Measurements from ENCODE around the gene NPFF. TPM values are rescaled to one million over a fixed set of nuclear protein-coding genes. Genes with fewer than 3 reads are reported as not detected.

NPFF gene
- total and polyA plus RNA-seq, 4 donors: not detected

GRCh38 chr12:53474819-53475218, 32.5 kb downstream of the NPFF start (continued):
- no peak for TF ChIP-seq REST (IDR thresholded peaks at IDR 0.05)
- no peak for TF ChIP-seq SP1 (IDR thresholded peaks at IDR 0.05)
- TF ChIP-seq TAF1 (conservative IDR thresholded peaks at IDR 0.05): no peak

DNA sequence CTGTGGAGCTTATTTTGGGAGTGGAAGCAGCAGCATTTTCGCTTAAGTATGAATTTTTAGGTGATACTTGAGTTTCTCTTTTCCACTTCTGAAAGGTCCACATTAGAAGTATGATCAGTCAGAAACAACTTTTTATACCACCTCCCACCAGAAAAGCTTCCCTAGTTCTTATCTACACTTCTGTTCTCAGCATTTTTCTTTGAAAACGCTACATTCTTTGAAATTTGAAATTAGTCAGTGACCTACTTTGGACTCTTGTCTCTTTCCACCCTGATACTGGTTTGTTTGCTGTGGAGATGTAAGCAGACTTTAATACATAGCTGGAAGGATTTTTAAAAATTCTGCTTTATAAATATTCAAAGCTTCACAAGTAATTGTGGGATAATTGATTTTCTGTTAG, 33.2 kb downstream of the NPFF start:
- no peak for TF ChIP-seq NR2F2 (IDR thresholded peaks at IDR 0.05)
- no peak for TF ChIP-seq FOXA1 (IDR thresholded peaks at IDR 0.05)
- TF ChIP-seq GABPA (IDR thresholded peaks at IDR 0.05 in 1 of 2, conservative IDR thresholded peaks at IDR 0.05 in 1 of 2): no peak
- TF ChIP-seq MAX (IDR thresholded peaks at IDR 0.05): no peak
- no peak for TF ChIP-seq EGR1 (IDR thresholded peaks at IDR 0.05; ENCODE audit: low read depth in 2 of 2)
- TF ChIP-seq ATF3 (IDR thresholded peaks at IDR 0.05): no peak
- TF ChIP-seq CTCF (IDR thresholded peaks at IDR 0.05; ENCODE audit: low read depth, low read length, missing input control): no peak
- no peak for TF ChIP-seq RXRA (IDR thresholded peaks at IDR 0.05)
- no peak for TF ChIP-seq HNF4G (IDR thresholded peaks at IDR 0.05)
- no peak for TF ChIP-seq TAF1 (conservative IDR thresholded peaks at IDR 0.05)
- no peak for TF ChIP-seq FOXA2 (IDR thresholded peaks at IDR 0.05)
- TF ChIP-seq RAD21 (IDR thresholded peaks at IDR 0.05): no peak
- DNase-seq (ENCODE audit: low spot score): no peak
- 75% methylated on average over 2 of the region's 2 CpGs for WGBS
- no peak overlapping the region for H3K27ac ChIP-seq (ENCODE audit: low read depth in 1 of 2, low read length in 2 of 2)
- no peaks in the 10 kb centered on the region for H3K27me3 ChIP-seq (ENCODE audit: control insufficient read depth in 4 of 4, insufficient read depth in 4 of 4, low read length in 3 of 4)
- peaks cover 0 to 2% (median 0%) of the 10 kb centered on the region in 4 donors for H3K4me1 ChIP-seq (ENCODE audit: control insufficient read depth in 4 of 4, insufficient read depth in 4 of 4, low read length in 3 of 4)
- no peak overlapping the region for H3K4me3 ChIP-seq (ENCODE audit: low read depth in 1 of 3, low read length in 3 of 3)
- H3K9ac ChIP-seq (ENCODE audit: low read depth in 1 of 2, low read length in 2 of 2): no peak overlapping the region
- H3K36me3 ChIP-seq (ENCODE audit: control insufficient read depth in 4 of 4, insufficient read depth in 3 of 4, low read depth in 1 of 4, low read length in 3 of 4): peaks cover 12 to 91% (median 78%) of the 10 kb centered on the region in 4 donors
- H3K9me3 ChIP-seq (ENCODE audit: control insufficient read depth in 4 of 4, low read length in 3 of 4): no peaks in the 10 kb centered on the region

GRCh38 chr12:53472056-53472582, 35.2 kb downstream of the NPFF start:
- Histone ChIP-seq H3K9ac (ENCODE audit: low read depth in 1 of 2, low read length in 2 of 2) (no peak overlapping the region), H3K9me3 (ENCODE audit: control insufficient read depth in 4 of 4, low read length in 3 of 4) (no peaks in the 10 kb centered on the region), H3K4me1 (ENCODE audit: control insufficient read depth in 4 of 4, insufficient read depth in 4 of 4, low read length in 3 of 4) (peaks cover 0 to 2% (median 0%) of the 10 kb centered on the region in 4 donors), H3K36me3 (ENCODE audit: control insufficient read depth in 4 of 4, insufficient read depth in 3 of 4, low read depth in 1 of 4, low read length in 3 of 4) (peaks cover 24 to 97% (median 89%) of the 10 kb centered on the region in 4 donors), H3K27ac (ENCODE audit: low read depth in 1 of 2, low read length in 2 of 2) (no peak overlapping the region), H3K4me3 (ENCODE audit: low read depth in 1 of 3, low read length in 3 of 3) (no peak overlapping the region), H3K27me3 (ENCODE audit: control insufficient read depth in 4 of 4, insufficient read depth in 4 of 4, low read length in 3 of 4) (no peaks in the 10 kb centered on the region)
- no peak for DNase-seq (ENCODE audit: low spot score)
- 88% methylated on average over 1 of the region's 1 CpG for WGBS
- TF ChIP-seq SP1 (IDR thresholded peaks at IDR 0.05): no peak
- TF ChIP-seq FOXA2 (IDR thresholded peaks at IDR 0.05): no peak
- TF ChIP-seq HNF4G (IDR thresholded peaks at IDR 0.05): no peak
- TF ChIP-seq EGR1 (IDR thresholded peaks at IDR 0.05; ENCODE audit: low read depth in 2 of 2): no peak
- TF ChIP-seq HNF4A (conservative IDR thresholded peaks at IDR 0.05): no peak
- no peak for TF ChIP-seq JUND (IDR thresholded peaks at IDR 0.05)
- TF ChIP-seq FOXA1 (IDR thresholded peaks at IDR 0.05): no peak
- no peak for TF ChIP-seq ATF3 (IDR thresholded peaks at IDR 0.05)
- TF ChIP-seq, protein P1, sequence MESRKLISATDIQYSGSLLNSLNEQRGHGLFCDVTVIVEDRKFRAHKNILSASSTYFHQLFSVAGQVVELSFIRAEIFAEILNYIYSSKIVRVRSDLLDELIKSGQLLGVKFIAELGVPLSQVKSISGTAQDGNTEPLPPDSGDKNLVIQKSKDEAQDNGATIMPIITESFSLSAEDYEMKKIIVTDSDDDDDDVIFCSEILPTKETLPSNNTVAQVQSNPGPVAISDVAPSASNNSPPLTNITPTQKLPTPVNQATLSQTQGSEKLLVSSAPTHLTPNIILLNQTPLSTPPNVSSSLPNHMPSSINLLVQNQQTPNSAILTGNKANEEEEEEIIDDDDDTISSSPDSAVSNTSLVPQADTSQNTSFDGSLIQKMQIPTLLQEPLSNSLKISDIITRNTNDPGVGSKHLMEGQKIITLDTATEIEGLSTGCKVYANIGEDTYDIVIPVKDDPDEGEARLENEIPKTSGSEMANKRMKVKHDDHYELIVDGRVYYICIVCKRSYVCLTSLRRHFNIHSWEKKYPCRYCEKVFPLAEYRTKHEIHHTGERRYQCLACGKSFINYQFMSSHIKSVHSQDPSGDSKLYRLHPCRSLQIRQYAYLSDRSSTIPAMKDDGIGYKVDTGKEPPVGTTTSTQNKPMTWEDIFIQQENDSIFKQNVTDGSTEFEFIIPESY (IDR thresholded peaks at IDR 0.05): no peak
- TF ChIP-seq YY1 (IDR thresholded peaks at IDR 0.05): no peak
- no peak for TF ChIP-seq CTCF (IDR thresholded peaks at IDR 0.05; ENCODE audit: low read depth, low read length, missing input control)

Data from liver (tissue), 9 donors.